Osteoblast (primary cell): ENCODE measurements around the gene OLFM2. TPM values are rescaled to one million over a fixed set of nuclear protein-coding genes. Genes with fewer than 3 reads are reported as not detected.
A peak's percentile ranks its signal among the peaks of the same experiment; 100 is the strongest.

Source experiments
- DNase-seq: peaks from one replicate; pipeline ENCODE4 v3.0.0; 2011; ENCODE audit warnings: low spot score, mixed read lengths; ENCODE audit not compliant: insufficient read length; ENCODE audit errors: missing footprints
- H2AFZ ChIP-seq: 2 replicates; pipeline ENCODE4 v1.6.0; 2011; ENCODE audit warnings: mild to moderate bottlenecking, low read length
- H3K27ac ChIP-seq: 2 replicates; pipeline ENCODE4 v1.5.1; 2011; ENCODE audit warnings: mild to moderate bottlenecking, low read depth, low read length, moderate library complexity
- H3K27me3 ChIP-seq: 2 replicates; pipeline ENCODE4 v1.6.0; 2012; ENCODE audit warnings: mild to moderate bottlenecking, control low read depth, inconsistent platforms, low read length, moderate library complexity; ENCODE audit not compliant: insufficient read depth
- H3K36me3 ChIP-seq: 2 replicates; pipeline ENCODE4 v1.5.1; 2011; ENCODE audit warnings: mild to moderate bottlenecking, low read length, control low read depth, moderate library complexity; ENCODE audit not compliant: insufficient read depth
- H3K4me1 ChIP-seq: 2 replicates; pipeline ENCODE4 v1.5.1; 2011; ENCODE audit warnings: mild to moderate bottlenecking, low read length, control low read depth, moderate library complexity; ENCODE audit not compliant: insufficient read depth
- H3K4me2 ChIP-seq: 2 replicates; pipeline ENCODE4 v1.6.0; 2011; ENCODE audit warnings: mild to moderate bottlenecking, low read length; ENCODE audit not compliant: insufficient read depth
- H3K4me3 ChIP-seq: fragments of 200-600 bp; sonication (generic); 3 replicates; pipeline ENCODE4 v1.5.1; 2012; ENCODE audit warnings: mild to moderate bottlenecking, low read length, inconsistent platforms; ENCODE audit not compliant: insufficient read depth
- H3K79me2 ChIP-seq: 2 replicates; pipeline ENCODE4 v1.6.0; 2012; ENCODE audit warnings: mild to moderate bottlenecking, low read length, control low read depth, inconsistent platforms; ENCODE audit not compliant: insufficient read depth
- H3K9me3 ChIP-seq: 2 replicates; pipeline ENCODE4 v1.5.1; 2011; ENCODE audit warnings: low read depth, low read length, control low read depth
- H4K20me1 ChIP-seq: 2 replicates; pipeline ENCODE4 v1.6.0; 2012; ENCODE audit warnings: mild to moderate bottlenecking, low read length, control low read depth; ENCODE audit not compliant: insufficient read depth
- total RNA-seq: library from RNA; depleted of rRNA; stranded (reverse); fragments of >200 nt; gene quantifications from 2 replicates; pipeline ENCODE4 v1.2.3, GENCODE V29; 2012
- TF ChIP-seq, protein P1 (sequence below): IDR thresholded peaks from 2 replicates; pipeline ENCODE4 v1.5.1; 2011; ENCODE audit warnings: mild to moderate bottlenecking, low read depth, low read length, moderate library complexity; ENCODE audit errors: extremely low read depth

OLFM2 gene
- total RNA-seq, 1 donor = 0.72 TPM

DNA sequence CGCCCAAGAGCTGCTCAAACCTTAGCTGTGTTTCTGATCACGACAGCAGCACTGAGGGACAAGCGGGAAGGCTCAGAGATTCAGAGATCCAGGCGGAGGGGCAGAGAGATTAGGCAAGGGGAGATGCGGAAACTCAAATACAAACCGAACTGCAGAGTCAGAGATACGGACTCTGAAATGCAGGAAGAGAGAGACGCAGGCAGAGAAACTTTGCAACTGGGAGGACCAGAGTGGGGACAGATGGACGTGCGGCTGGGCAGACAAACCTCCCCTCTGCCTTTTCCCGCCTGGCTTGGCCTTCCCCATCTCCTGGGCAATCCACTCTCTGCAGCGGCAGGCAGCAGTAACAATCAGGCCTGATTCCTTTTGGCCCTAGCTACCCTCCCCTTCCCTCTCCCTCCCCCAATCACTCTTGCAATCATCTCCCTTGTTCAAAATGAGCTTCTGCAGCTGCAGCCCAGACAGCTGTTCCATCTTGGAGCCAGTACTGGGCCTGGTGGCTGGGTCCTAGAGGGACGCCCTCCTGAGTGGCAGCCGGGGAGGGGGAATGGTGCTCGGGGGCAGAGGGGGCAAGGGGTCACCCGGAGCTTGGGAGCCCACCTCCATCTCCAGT lies 29.7 kb downstream of the OLFM2 start:
- H3K27ac ChIP-seq = no peak overlapping the region
- no peak overlapping the region for H3K4me3 ChIP-seq
- peaks cover under 1% of the 10 kb centered on the region for H3K27me3 ChIP-seq
- TF ChIP-seq, protein P1, sequence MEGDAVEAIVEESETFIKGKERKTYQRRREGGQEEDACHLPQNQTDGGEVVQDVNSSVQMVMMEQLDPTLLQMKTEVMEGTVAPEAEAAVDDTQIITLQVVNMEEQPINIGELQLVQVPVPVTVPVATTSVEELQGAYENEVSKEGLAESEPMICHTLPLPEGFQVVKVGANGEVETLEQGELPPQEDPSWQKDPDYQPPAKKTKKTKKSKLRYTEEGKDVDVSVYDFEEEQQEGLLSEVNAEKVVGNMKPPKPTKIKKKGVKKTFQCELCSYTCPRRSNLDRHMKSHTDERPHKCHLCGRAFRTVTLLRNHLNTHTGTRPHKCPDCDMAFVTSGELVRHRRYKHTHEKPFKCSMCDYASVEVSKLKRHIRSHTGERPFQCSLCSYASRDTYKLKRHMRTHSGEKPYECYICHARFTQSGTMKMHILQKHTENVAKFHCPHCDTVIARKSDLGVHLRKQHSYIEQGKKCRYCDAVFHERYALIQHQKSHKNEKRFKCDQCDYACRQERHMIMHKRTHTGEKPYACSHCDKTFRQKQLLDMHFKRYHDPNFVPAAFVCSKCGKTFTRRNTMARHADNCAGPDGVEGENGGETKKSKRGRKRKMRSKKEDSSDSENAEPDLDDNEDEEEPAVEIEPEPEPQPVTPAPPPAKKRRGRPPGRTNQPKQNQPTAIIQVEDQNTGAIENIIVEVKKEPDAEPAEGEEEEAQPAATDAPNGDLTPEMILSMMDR = no peak
- H2AFZ ChIP-seq = no peak overlapping the region
- no peak overlapping the region for H3K4me2 ChIP-seq
- H3K4me1 ChIP-seq = no peaks in the 10 kb centered on the region
- H3K9me3 ChIP-seq = no peaks in the 10 kb centered on the region
- H3K79me2 ChIP-seq = no peaks in the 10 kb centered on the region
- H4K20me1 ChIP-seq = no peaks in the 10 kb centered on the region
- H3K36me3 ChIP-seq = no peaks in the 10 kb centered on the region
- peak; percentile 59 for DNase-seq

DNA sequence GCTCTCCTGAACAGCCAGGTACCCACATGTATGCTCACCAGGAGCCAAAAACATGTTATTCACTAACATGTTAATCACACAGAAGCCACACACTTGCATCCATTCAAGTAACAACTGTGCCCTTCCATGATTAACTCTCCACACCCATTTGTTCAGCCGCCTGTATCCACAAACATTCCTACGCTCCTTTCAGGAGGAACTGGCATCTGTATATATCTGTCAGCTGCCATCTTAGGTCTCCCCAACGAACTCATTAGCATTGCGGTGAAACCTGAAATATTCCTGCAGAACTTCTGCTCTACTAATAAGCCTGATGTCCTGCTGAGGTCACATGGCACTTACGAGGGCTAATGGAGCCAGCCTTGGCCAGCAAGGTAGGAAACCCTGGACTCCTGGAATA lies 33.0 kb downstream of the OLFM2 start:
- no peak overlapping the region for H3K4me3 ChIP-seq
- peaks cover 9% of the 10 kb centered on the region for H3K27me3 ChIP-seq
- no peaks in the 10 kb centered on the region for H3K79me2 ChIP-seq
- no peaks in the 10 kb centered on the region for H4K20me1 ChIP-seq
- no peak overlapping the region for H3K4me2 ChIP-seq
- H2AFZ ChIP-seq = no peak overlapping the region
- H3K9me3 ChIP-seq = no peaks in the 10 kb centered on the region
- TF ChIP-seq, protein P1 = no peak
- no peaks in the 10 kb centered on the region for H3K36me3 ChIP-seq
- no peak for DNase-seq
- H3K4me1 ChIP-seq = no peaks in the 10 kb centered on the region
- no peak overlapping the region for H3K27ac ChIP-seq

GRCh38 chr19:9901642-9902041 lies 34.7 kb downstream of the OLFM2 start:
- TF ChIP-seq, protein P1 = no peak
- Histone ChIP-seq H3K4me1 (no peaks in the 10 kb centered on the region), H3K4me2 (no peak overlapping the region), H3K36me3 (no peaks in the 10 kb centered on the region), H2AFZ (no peak overlapping the region), H3K9me3 (no peaks in the 10 kb centered on the region), H3K27ac (no peak overlapping the region), H3K79me2 (no peaks in the 10 kb centered on the region), H4K20me1 (no peaks in the 10 kb centered on the region), H3K4me3 (no peak overlapping the region), H3K27me3 (peaks cover 9% of the 10 kb centered on the region)
- DNase-seq = peak; percentile 48

- no peaks in the 10 kb centered on the region for H4K20me1 ChIP-seq
- no peak overlapping the region for H3K4me3 ChIP-seq
- H3K4me2 ChIP-seq = no peak overlapping the region
- peaks cover 9% of the 10 kb centered on the region for H3K27me3 ChIP-seq
- no peak overlapping the region for H2AFZ ChIP-seq
- TF ChIP-seq, protein P1 = no peak
- no peaks in the 10 kb centered on the region for H3K9me3 ChIP-seq
- DNase-seq = no peak
- no peaks in the 10 kb centered on the region for H3K79me2 ChIP-seq
- H3K36me3 ChIP-seq = no peaks in the 10 kb centered on the region
- no peak overlapping the region for H3K27ac ChIP-seq
- no peaks in the 10 kb centered on the region for H3K4me1 ChIP-seq
Observed at GRCh38 chr19:9901020-9901419, 35.3 kb downstream of the OLFM2 start.
